Mesenchymal stem cell (in vitro differentiated cells and primary cell): ENCODE measurements around the gene PAF1.

ENCODE experiments used
- DNase-seq: peaks from one replicate; pipeline ENCODE4 v3.0.0-alpha.2; 2013
- H2AFZ ChIP-seq: one replicate; pipeline ENCODE4 v1.6.1; 2013; ENCODE audit warnings: low read depth, mild to moderate bottlenecking, control low read depth, inconsistent platforms, low read length, moderate library complexity
- H2AK5ac ChIP-seq: 2 replicates; pipeline ENCODE4 v1.6.1; 2013; ENCODE audit warnings: low read length, moderate library complexity, mild to moderate bottlenecking, inconsistent platforms; ENCODE audit not compliant: severe bottlenecking
- H2BK120ac ChIP-seq: one replicate; pipeline ENCODE4 v1.6.1; 2013; ENCODE audit warnings: low read depth, mild to moderate bottlenecking, inconsistent platforms, low read length, moderate library complexity
- H2BK12ac ChIP-seq, 2 experiments: one replicate each; pipeline ENCODE4 v1.6.1; 2013; ENCODE audit warnings: inconsistent platforms in 2 of 2, low read length in 2 of 2, mild to moderate bottlenecking in 2 of 2, moderate library complexity in 2 of 2, control low read depth in 1 of 2
- H2BK15ac ChIP-seq: one replicate; pipeline ENCODE4 v1.6.1; 2013; ENCODE audit warnings: mild to moderate bottlenecking, low read depth, inconsistent platforms; ENCODE audit not compliant: poor library complexity, severe bottlenecking
- H2BK5ac ChIP-seq: 2 replicates; pipeline ENCODE4 v1.6.1; 2013; ENCODE audit warnings: low read depth, mild to moderate bottlenecking, low read length, control low read depth, inconsistent platforms; ENCODE audit not compliant: poor library complexity, severe bottlenecking
- H3K14ac ChIP-seq, 2 experiments: one replicate each; pipeline ENCODE4 v1.6.1; 2013; ENCODE audit warnings: inconsistent platforms in 2 of 2, low read length in 2 of 2, control low read depth in 1 of 2, mild to moderate bottlenecking in 1 of 2, moderate library complexity in 1 of 2
- H3K18ac ChIP-seq, 2 experiments: one replicate each; pipeline ENCODE4 v1.6.1; 2013; ENCODE audit warnings: inconsistent platforms in 2 of 2, low read length in 2 of 2, control low read depth in 1 of 2, low read depth in 1 of 2, mild to moderate bottlenecking in 1 of 2
- H3K23ac ChIP-seq, 2 experiments: one replicate each; pipeline ENCODE4 v1.6.1; 2013; ENCODE audit warnings: inconsistent platforms in 2 of 2, low read length in 2 of 2, mild to moderate bottlenecking in 2 of 2, moderate library complexity in 2 of 2, control low read depth in 1 of 2
- H3K27ac ChIP-seq: 2 replicates; pipeline ENCODE4 v1.5.1; 2013; ENCODE audit warnings: mild to moderate bottlenecking, moderate library complexity, low read length, control low read depth, inconsistent platforms; ENCODE audit not compliant: poor library complexity, severe bottlenecking
- H3K27me3 ChIP-seq, 2 experiments: 2 replicates each; pipeline versions ENCODE4 v1.6.1 to v1.7.0; 2013; ENCODE audit warnings: low read length in 2 of 2, mild to moderate bottlenecking in 2 of 2, moderate library complexity in 2 of 2, control low read depth in 1 of 2, inconsistent platforms in 1 of 2; ENCODE audit not compliant: control insufficient read depth in 1 of 2, insufficient read depth in 1 of 2
- H3K36me3 ChIP-seq, 2 experiments: 2 replicates each; pipeline versions ENCODE4 v1.6.1 to v1.7.0; 2013; ENCODE audit warnings: low read length in 2 of 2, control low read depth in 1 of 2, inconsistent platforms in 1 of 2, low read depth in 1 of 2, mild to moderate bottlenecking in 1 of 2; ENCODE audit not compliant: insufficient read depth in 2 of 2, control insufficient read depth in 1 of 2
- H3K4ac ChIP-seq, 2 experiments: one replicate each; pipeline ENCODE4 v1.6.1; 2013; ENCODE audit warnings: inconsistent platforms in 2 of 2, low read length in 2 of 2, mild to moderate bottlenecking in 2 of 2, moderate library complexity in 2 of 2, control low read depth in 1 of 2, low read depth in 1 of 2
- H3K4me1 ChIP-seq: 2 replicates; pipeline ENCODE4 v1.6.1; 2013; ENCODE audit warnings: low read depth, low read length, control low read depth; ENCODE audit not compliant: control insufficient read depth, insufficient read depth
- H3K4me2 ChIP-seq: 2 replicates; pipeline ENCODE4 v1.6.1; 2013; ENCODE audit warnings: low read length, mild to moderate bottlenecking, inconsistent platforms; ENCODE audit not compliant: poor library complexity, severe bottlenecking
- H3K4me3 ChIP-seq, 2 experiments: 2 replicates each; pipeline versions ENCODE4 v1.5.1 to v1.7.0; 2013; ENCODE audit warnings: low read length in 2 of 2, mild to moderate bottlenecking in 2 of 2, control low read depth in 1 of 2, low read depth in 1 of 2; ENCODE audit not compliant: insufficient read depth in 1 of 2
- H3K79me1 ChIP-seq: replicated peaks from 2 replicates; pipeline ENCODE4 v1.6.1; 2013; ENCODE audit warnings: mild to moderate bottlenecking, control low read depth, low read length, inconsistent platforms; ENCODE audit not compliant: poor library complexity, severe bottlenecking
- H3K9ac ChIP-seq: 2 replicates; pipeline ENCODE4 v1.7.0; 2013; ENCODE audit warnings: mild to moderate bottlenecking, low read length, moderate library complexity
- H3K9me3 ChIP-seq: 2 replicates; pipeline ENCODE4 v1.7.0; 2013; ENCODE audit warnings: mild to moderate bottlenecking, low read length; ENCODE audit not compliant: control insufficient read depth
- H4K8ac ChIP-seq: one replicate; pipeline ENCODE4 v1.6.1; 2013; ENCODE audit warnings: inconsistent platforms, mild to moderate bottlenecking, low read length, moderate library complexity
- H4K91ac ChIP-seq: one replicate; pipeline ENCODE4 v1.6.1; 2013; ENCODE audit warnings: mild to moderate bottlenecking, low read length, inconsistent platforms
- WGBS: methylation state at CpG from one replicate; pipeline ENCODE4 v1.1.7; 2013; ENCODE audit warnings: mixed read lengths; 5-methylcytosine and 5-hydroxymethylcytosine counted together

PAF1 gene

GRCh38 chr19:39377373-39378362, 13.2 kb downstream of the PAF1 start:
- Histone ChIP-seq H3K79me1 (peaks cover 31% of the 10 kb centered on the region), H2AFZ (no peak overlapping the region), H3K4ac (no peak overlapping the region), H3K4me2 (no peak overlapping the region), H3K9me3 (no peaks in the 10 kb centered on the region), H4K91ac (no peak overlapping the region), H2BK15ac (no peak overlapping the region), H3K27ac (no peak overlapping the region), H3K9ac (peak overlapping the region; percentile 83), H3K4me3 (peak overlapping the region in 1 of 2 experiments; percentile 14), H2BK12ac (no peak overlapping the region), H3K4me1 (peaks cover 3% of the 10 kb centered on the region), H4K8ac (no peak overlapping the region), H3K36me3 (peaks cover 86 to 92% of the 10 kb centered on the region in 2 experiments), H2AK5ac (no peak overlapping the region), H2BK120ac (no peak overlapping the region), H3K27me3 (no peaks in the 10 kb centered on the region), H2BK5ac (no peak overlapping the region), H3K18ac (no peak overlapping the region), H3K14ac (no peak overlapping the region), H3K23ac (no peak overlapping the region)
- WGBS, result 96% methylated on average over 18 of the region's 18 CpGs
- no peak for DNase-seq

GRCh38 chr19:39375929-39376328, 15.0 kb downstream of the PAF1 start:
- H3K79me1 ChIP-seq, result peaks cover 38% of the 10 kb centered on the region
- H4K8ac ChIP-seq, result no peak overlapping the region
- H2BK12ac ChIP-seq, result no peak overlapping the region
- no peaks in the 10 kb centered on the region for H3K9me3 ChIP-seq
- H2AK5ac ChIP-seq, result no peak overlapping the region
- H4K91ac ChIP-seq, result no peak overlapping the region
- no peak overlapping the region for H3K4me2 ChIP-seq
- H3K4me1 ChIP-seq, result peaks cover 3% of the 10 kb centered on the region
- no peak overlapping the region for H2BK120ac ChIP-seq
- no peak for DNase-seq
- no peak overlapping the region for H3K4me3 ChIP-seq
- no peaks in the 10 kb centered on the region for H3K27me3 ChIP-seq
- H3K27ac ChIP-seq, result no peak overlapping the region
- no peak overlapping the region for H3K4ac ChIP-seq
- H3K18ac ChIP-seq, result no peak overlapping the region
- no peak overlapping the region for H2BK15ac ChIP-seq
- no peak overlapping the region for H2BK5ac ChIP-seq
- H2AFZ ChIP-seq, result no peak overlapping the region
- no peak overlapping the region for H3K9ac ChIP-seq
- H3K14ac ChIP-seq, result no peak overlapping the region
- H3K36me3 ChIP-seq, result peaks cover 80 to 85% of the 10 kb centered on the region in 2 experiments
- H3K23ac ChIP-seq, result no peak overlapping the region

GRCh38 chr19:39372941-39373340, 18.0 kb downstream of the PAF1 start:
- peak overlapping the region in 1 of 2 experiments; percentile 76 for H3K4ac ChIP-seq
- H3K27ac ChIP-seq, result no peak overlapping the region
- H3K14ac ChIP-seq, result no peak overlapping the region
- peak overlapping the region; percentile 89 for H3K9ac ChIP-seq
- peaks cover 54% of the 10 kb centered on the region for H3K79me1 ChIP-seq
- H3K23ac ChIP-seq, result peak overlapping the region in 1 of 2 experiments; percentile 37
- H3K4me3 ChIP-seq, result peak overlapping the region in 1 of 2 experiments; percentile 28
- peak overlapping the region; percentile 23 to 61 for H3K18ac ChIP-seq
- H2BK5ac ChIP-seq, result no peak overlapping the region
- H4K91ac ChIP-seq, result peak overlapping the region; percentile 70
- no peaks in the 10 kb centered on the region for H3K9me3 ChIP-seq
- 95% methylated on average over 2 of the region's 2 CpGs for WGBS
- H3K4me2 ChIP-seq, result no peak overlapping the region
- peak overlapping the region; percentile 45 for H4K8ac ChIP-seq
- peaks cover 3% of the 10 kb centered on the region for H3K4me1 ChIP-seq
- no peaks in the 10 kb centered on the region for H3K27me3 ChIP-seq
- peak overlapping the region in 1 of 2 experiments; percentile 45 for H2BK12ac ChIP-seq
- DNase-seq, result no peak
- peaks cover 66 to 84% of the 10 kb centered on the region in 2 experiments for H3K36me3 ChIP-seq
- H2AK5ac ChIP-seq, result no peak overlapping the region
- no peak overlapping the region for H2BK120ac ChIP-seq
- H2AFZ ChIP-seq, result no peak overlapping the region
- no peak overlapping the region for H2BK15ac ChIP-seq

- Histone ChIP-seq H3K9ac (peak overlapping the region; percentile 89), H4K91ac (peak overlapping the region; percentile 70), H2AK5ac (no peak overlapping the region), H3K79me1 (peaks cover 52% of the 10 kb centered on the region), H3K27ac (no peak overlapping the region), H2BK5ac (no peak overlapping the region), H4K8ac (peak overlapping the region; percentile 27), H3K4me2 (no peak overlapping the region), H2BK15ac (no peak overlapping the region), H3K4me3 (no peak overlapping the region), H2AFZ (no peak overlapping the region), H2BK120ac (no peak overlapping the region), H3K14ac (no peak overlapping the region), H3K36me3 (peaks cover 59 to 77% of the 10 kb centered on the region in 2 experiments), H3K4me1 (peaks cover 3% of the 10 kb centered on the region), H3K27me3 (no peaks in the 10 kb centered on the region), H3K4ac (peak overlapping the region in 1 of 2 experiments; percentile 76), H3K18ac (no peak overlapping the region), H3K9me3 (no peaks in the 10 kb centered on the region), H3K23ac (no peak overlapping the region), H2BK12ac (no peak overlapping the region)
- 64% methylated on average over 7 of the region's 8 CpGs for WGBS
- DNase-seq, result peak; percentile 72
Observed at GRCh38 chr19:39372047-39372802, 18.7 kb downstream of the PAF1 start.
